H1 (cell line): ENCODE data around the gene GATB. TPM values are rescaled to one million over a fixed set of nuclear protein-coding genes. Genes with fewer than 3 reads are reported as not detected.

ENCODE experiments used
- CTCF ChIA-PET: fragments of 300-600 bp; sonication (Branson Sonifier 250); formaldehyde crosslinking; loops from one replicate; lab custom pipeline; 2021; ENCODE audit not compliant: partially characterized antibody; lab: Charles Lee
- POLR2A ChIA-PET: fragments of 300-600 bp; sonication (Branson Sonifier 250); formaldehyde crosslinking; loops from one replicate; lab custom pipeline; 2021; ENCODE audit warnings: inconsistent platforms; ENCODE audit not compliant: partially characterized antibody; lab: Charles Lee
- DNase-seq, 2 experiments: peaks; one replicate each; pipeline versions ENCODE4 v3.0.0 to v3.0.0-alpha.2; 2010 to 2022; ENCODE audit warnings: low spot score in 2 of 2, low read depth in 1 of 2, mixed read lengths in 1 of 2
- FAIRE-seq: peaks from 2 replicates; lab custom pipeline; 2011; peaks lifted over from hg19 to GRCh38; lab: Jason Lieb, UNC
- H2AFZ ChIP-seq: 2 replicates; pipeline ENCODE4 v1.8.1; 2012; ENCODE audit warnings: low read length, inconsistent platforms
- H2AK5ac ChIP-seq: 2 replicates; pipeline ENCODE4 v1.6.1; 2013; ENCODE audit warnings: low read depth, low read length
- H2BK120ac ChIP-seq: replicated peaks from 2 replicates; pipeline ENCODE3; 2013; ENCODE audit warnings: low read depth, low read length, inconsistent platforms
- H2BK12ac ChIP-seq: 2 replicates; pipeline ENCODE4 v1.6.1; 2013; ENCODE audit warnings: low read depth, low read length
- H2BK15ac ChIP-seq: 2 replicates; pipeline ENCODE4 v1.6.1; 2013; ENCODE audit warnings: low read length
- H2BK20ac ChIP-seq: 2 replicates; pipeline ENCODE4 v1.6.1; 2013; ENCODE audit warnings: low read length
- H2BK5ac ChIP-seq: 2 replicates; pipeline ENCODE4 v1.6.1; 2013; ENCODE audit warnings: low read depth, low read length
- H3K14ac ChIP-seq: 2 replicates; pipeline ENCODE4 v1.6.1; 2013; ENCODE audit warnings: inconsistent platforms; ENCODE audit not compliant: insufficient read length
- H3K18ac ChIP-seq: 2 replicates; pipeline ENCODE4 v1.6.1; 2013; ENCODE audit warnings: low read length; ENCODE audit errors: extremely low read depth
- H3K23ac ChIP-seq: 2 replicates; pipeline ENCODE4 v1.6.1; 2013; ENCODE audit warnings: inconsistent platforms; ENCODE audit not compliant: insufficient read length
- H3K23me2 ChIP-seq: 2 replicates; pipeline ENCODE4 v1.6.1; 2013; ENCODE audit warnings: low read depth, low read length
- H3K27ac ChIP-seq: 2 replicates; pipeline ENCODE4 v1.6.1; 2011; ENCODE audit warnings: low read depth, low read length, inconsistent platforms
- H3K27me3 ChIP-seq, 4 experiments: replicated peaks in 1 of 4; 1 replicate in 1 of 4; 2 replicates in 3 of 4; pipeline versions ENCODE4 v1.6.1 to v1.8.1; 2011 to 2013; ENCODE audit warnings: low read length in 3 of 4, mild to moderate bottlenecking in 3 of 4, inconsistent platforms in 2 of 4, mixed read lengths in 2 of 4, moderate library complexity in 1 of 4; ENCODE audit not compliant: control insufficient read depth in 3 of 4, insufficient read depth in 3 of 4; ENCODE audit errors: extremely low read depth in 1 of 4
- H3K36me3 ChIP-seq, 4 experiments: 2 replicates each; pipeline versions ENCODE4 v1.6.1 to v1.8.1; 2011 to 2013; ENCODE audit warnings: mild to moderate bottlenecking in 4 of 4, low read length in 3 of 4, moderate library complexity in 2 of 4, control low read depth in 1 of 4, inconsistent platforms in 1 of 4; ENCODE audit not compliant: insufficient read depth in 4 of 4, control insufficient read depth in 2 of 4
- H3K4ac ChIP-seq: replicated peaks from 2 replicates; pipeline ENCODE3; 2013; ENCODE audit warnings: low read length, low read depth, mixed read lengths, inconsistent platforms; ENCODE audit not compliant: insufficient read length
- H3K4me1 ChIP-seq, 4 experiments: replicated peaks in 1 of 4; 1 replicate in 1 of 4; 2 replicates in 3 of 4; pipeline versions ENCODE4 v1.6.1 to v1.8.1; 2011 to 2013; ENCODE audit warnings: low read length in 3 of 4, inconsistent platforms in 2 of 4, mixed read lengths in 1 of 4; ENCODE audit not compliant: insufficient read depth in 4 of 4, control insufficient read depth in 3 of 4
- H3K4me2 ChIP-seq, 2 experiments: 2 replicates each; pipeline versions ENCODE4 v1.6.1 to v1.8.1; 2011 to 2013; ENCODE audit warnings: low read depth in 2 of 2, low read length in 2 of 2, control low read depth in 1 of 2, inconsistent platforms in 1 of 2, mild to moderate bottlenecking in 1 of 2; ENCODE audit not compliant: insufficient read depth in 1 of 2
- H3K4me3 ChIP-seq, 4 experiments: fragments of 200-600, 300-600 bp in 1 of 4; sonication (generic), shearing (Covaris generic), sonication (Bioruptor Twin) in 1 of 4; 2 replicates each; pipeline versions ENCODE4 v1.5.1 to v1.8.1; 2011 to 2016; ENCODE audit warnings: low read length in 4 of 4, low read depth in 3 of 4, control low read depth in 2 of 4, inconsistent platforms in 2 of 4, mild to moderate bottlenecking in 2 of 4, mixed read lengths in 1 of 4, moderate library complexity in 1 of 4; ENCODE audit not compliant: insufficient read depth in 2 of 4; ENCODE audit errors: extremely low read depth in 1 of 4
- H3K56ac ChIP-seq: replicated peaks from 2 replicates; pipeline ENCODE3; 2013; ENCODE audit warnings: low read depth, mild to moderate bottlenecking, mixed read lengths, low read length, inconsistent platforms; ENCODE audit not compliant: insufficient read length
- H3K79me1 ChIP-seq: 2 replicates; pipeline ENCODE4 v1.6.1; 2013; ENCODE audit warnings: low read depth, low read length, control low read depth
- H3K79me2 ChIP-seq, 2 experiments: 2 replicates each; pipeline versions ENCODE4 v1.6.1 to v1.8.1; 2012 to 2013; ENCODE audit warnings: low read length in 2 of 2, mild to moderate bottlenecking in 2 of 2, inconsistent platforms in 1 of 2; ENCODE audit not compliant: insufficient read depth in 2 of 2, control insufficient read depth in 1 of 2
- H3K9ac ChIP-seq, 4 experiments: replicated peaks in 1 of 4; 1 replicate in 1 of 4; 2 replicates in 3 of 4; pipeline versions ENCODE4 v1.6.1 to v1.8.1; 2011 to 2013; ENCODE audit warnings: low read depth in 3 of 4, low read length in 3 of 4, control low read depth in 2 of 4, mild to moderate bottlenecking in 2 of 4, moderate library complexity in 2 of 4, inconsistent platforms in 1 of 4; ENCODE audit errors: extremely low read depth in 1 of 4
- H3K9me3 ChIP-seq, 2 experiments: 2 replicates each; pipeline versions ENCODE4 v1.6.1 to v1.8.1; 2012 to 2013; ENCODE audit warnings: mild to moderate bottlenecking in 2 of 2, moderate library complexity in 2 of 2, control low read depth in 1 of 2, inconsistent platforms in 1 of 2, low read depth in 1 of 2, low read length in 1 of 2, mixed read lengths in 1 of 2; ENCODE audit not compliant: insufficient read depth in 2 of 2
- H4K20me1 ChIP-seq, 2 experiments: replicated peaks in 1 of 2; 2 replicates each; pipeline versions ENCODE3 to v1.8.1; 2011 to 2013; ENCODE audit warnings: inconsistent platforms in 2 of 2, low read length in 2 of 2, mild to moderate bottlenecking in 1 of 2; ENCODE audit not compliant: insufficient read depth in 2 of 2, control insufficient read depth in 1 of 2
- H4K5ac ChIP-seq: 2 replicates; pipeline ENCODE4 v1.6.1; 2013; ENCODE audit warnings: low read length, low read depth, mixed read lengths, inconsistent platforms; ENCODE audit not compliant: insufficient read length
- H4K8ac ChIP-seq: 2 replicates; pipeline ENCODE4 v1.8.0; 2013; ENCODE audit warnings: mild to moderate bottlenecking, moderate library complexity, low read length, inconsistent platforms; ENCODE audit not compliant: insufficient read depth; ENCODE audit errors: extremely low read depth
- H4K91ac ChIP-seq: replicated peaks from 2 replicates; pipeline ENCODE3; 2013; ENCODE audit warnings: low read length, mixed read lengths, inconsistent platforms; ENCODE audit not compliant: insufficient read length
- CBX8 ChIP-seq: fragments of 300-800, 300-1000 bp; sonication (generic); IDR thresholded peaks from 2 replicates; pipeline ENCODE4 v1.7.1; 2016; ENCODE audit warnings: low read depth, low read length, borderline replicate concordance
- CHD1 ChIP-seq: IDR thresholded peaks from 2 replicates; pipeline ENCODE4 v1.6.1; 2012; ENCODE audit warnings: low read depth, low read length, improper control_type of control experiment
- CTBP2 ChIP-seq: IDR thresholded peaks from 2 replicates; pipeline ENCODE4 v1.7.0; 2011; ENCODE audit warnings: borderline replicate concordance, mild to moderate bottlenecking, moderate library complexity, mixed read lengths, low read length; ENCODE audit not compliant: insufficient read depth, insufficient read length
- KDM4A ChIP-seq: IDR thresholded peaks from one replicate; pipeline ENCODE4 v1.7.1; 2012; ENCODE audit warnings: low read depth, mild to moderate bottlenecking, moderate library complexity, low read length, inconsistent platforms; ENCODE audit not compliant: severe bottlenecking
- SIN3A ChIP-seq, 2 experiments: IDR thresholded peaks in 1 of 2; conservative IDR thresholded peaks in 1 of 2; 2 replicates each; pipeline ENCODE4 v1.6.1; 2011 to 2012; ENCODE audit warnings: low read length in 2 of 2, improper control_type of control experiment in 1 of 2, low read depth in 1 of 2, mild to moderate bottlenecking in 1 of 2
- SP1 ChIP-seq: IDR thresholded peaks from 2 replicates; pipeline ENCODE4 v1.6.1; 2011; ENCODE audit warnings: low read depth, low read length
- SP2 ChIP-seq: IDR thresholded peaks from 2 replicates; pipeline ENCODE4 v1.6.1; 2012; ENCODE audit warnings: mild to moderate bottlenecking, low read length, inconsistent platforms
- TCF12 ChIP-seq: IDR thresholded peaks from 2 replicates; pipeline ENCODE4 v1.6.1; 2011; ENCODE audit warnings: low read depth, mild to moderate bottlenecking, low read length
- WGBS, 2 experiments: shearing (Covaris generic) in 1 of 2; methylation state at CpG; one replicate each; pipeline versions ENCODE4 v1.1.6 to v1.1.7; 2013 to 2015; ENCODE audit warnings: low lambda C conversion rate in 2 of 2, mixed read lengths in 2 of 2, inconsistent platforms in 1 of 2, low coverage in 1 of 2, missing lambda C conversion rate in 1 of 2; ENCODE audit not compliant: insufficient replicate concordance in 2 of 2, insufficient coverage in 1 of 2, insufficient read length in 1 of 2; ENCODE audit errors: extremely low coverage in 1 of 2, missing lambda C conversion rate in 1 of 2; 5-methylcytosine and 5-hydroxymethylcytosine counted together
- polyA plus RNA-seq, 7 experiments: library from polyadenylated mRNA; depleted of rRNA in 3 of 7; stranded (reverse) in 5 of 7; unstranded in 2 of 7; fragments of >200 nt in 5 of 7; fragments of 200-250 nt in 2 of 7; gene quantifications; 1 replicate in 5 of 7; 2 replicates in 1 of 7; 4 replicates in 1 of 7; pipeline versions ENCODE4 v1.2.1 to v1.2.3, GENCODE V29; 2011 to 2013; ENCODE audit warnings: missing spikeins in 2 of 7, mixed read lengths in 2 of 7
- total RNA-seq: library from RNA; stranded (reverse); fragmentation: NEBNext Ultra II Directional; extraction: Animal tissue kit (Norgen Biotek cat#: 25700); gene quantifications from 2 replicates; pipeline ENCODE4 v1.2.1, GENCODE V29; 2021

GATB gene
- total and polyA plus RNA-seq, 2 of the 8 experiments (the other 6 are each of a cell fraction or from before 2014, with no cell fraction given): 15.3 to 18.0 TPM

DNA sequence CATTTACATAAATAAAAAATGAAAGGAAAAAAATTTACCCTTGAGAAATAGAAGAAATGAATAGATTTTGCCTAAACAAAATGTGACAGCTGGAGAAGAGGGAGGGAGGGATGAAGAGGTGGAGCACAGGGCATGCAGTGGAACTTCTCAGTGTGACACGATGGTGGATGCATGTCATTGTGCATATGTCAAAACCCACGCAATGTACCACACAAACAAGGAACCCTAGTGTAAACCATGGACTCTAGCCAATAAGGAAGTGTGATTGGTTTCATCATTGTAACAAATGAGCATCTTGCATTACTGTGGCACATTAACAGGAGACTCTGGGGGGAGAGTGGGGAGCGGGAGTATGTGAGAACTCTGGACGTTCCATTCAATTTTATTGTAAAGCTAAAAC, 58.6 kb downstream of the GATB start:
- no peak for DNase-seq
- TF ChIP-seq TCF12: no peak
- TF ChIP-seq SP1: no peak
- no peak for TF ChIP-seq KDM4A
- no peak for TF ChIP-seq CTBP2
- no peak for TF ChIP-seq CHD1
- TF ChIP-seq SP2: no peak
- no peak for TF ChIP-seq CBX8
- TF ChIP-seq SIN3A (conservative IDR thresholded peaks at IDR 0.05 in 1 of 2, IDR thresholded peaks at IDR 0.05 in 1 of 2; ENCODE audit: low read depth in 1 of 2, low read length in 2 of 2): no peak

More for the DNA sequence above, 58.6 kb downstream of the GATB start:
- Histone ChIP-seq H2AFZ (no peak overlapping the region), H3K4me3 (no peak overlapping the region), H3K4me2 (no peak overlapping the region), H2BK5ac (no peak overlapping the region), H4K91ac (no peak overlapping the region), H2BK120ac (no peak overlapping the region), H3K36me3 (peaks cover 0 to 8% (median 1%) of the 10 kb centered on the region in 4 experiments; a peak in 4 of 8 replicates), H2AK5ac (no peak overlapping the region), H3K56ac (no peak overlapping the region), H3K9me3 (no peaks in the 10 kb centered on the region), H4K20me1 (peaks cover 0 to 3% of the 10 kb centered on the region in 2 experiments), H3K4ac (no peak overlapping the region), H3K79me1 (no peaks in the 10 kb centered on the region), H2BK12ac (no peak overlapping the region), H3K23me2 (no peaks in the 10 kb centered on the region), H3K14ac (no peak overlapping the region), H3K27ac (no peak overlapping the region), H3K18ac (no peak overlapping the region), H3K27me3 (no peaks in the 10 kb centered on the region), H4K5ac (no peak overlapping the region), H3K23ac (no peak overlapping the region), H3K4me1 (no peaks in the 10 kb centered on the region), H2BK20ac (no peak overlapping the region), H4K8ac (no peak overlapping the region), H3K79me2 (no peaks in the 10 kb centered on the region), H2BK15ac (no peak overlapping the region), H3K9ac (no peak overlapping the region)
- no peak for FAIRE-seq
- POLR2A ChIA-PET: no interaction called here
- WGBS, 2 experiments: 92% methylated on average over 4 of the region's 4 CpGs; no CpG with 5 or more reads in 1 of the 2 experiments
- CTCF ChIA-PET: interaction anchor here (1.5 to 1.8 kb wide), 2 partner anchors 10 to 11 kb away, joined by 4 to 8 read pairs; no protein-coding TSS in a partner anchor
